ENCODE measurements around the gene SPNS3. TPM values are rescaled to one million over a fixed set of nuclear protein-coding genes. Genes with fewer than 3 reads are reported as not detected.

SPNS3 gene
- total and polyA plus RNA-seq, 10 donors, result 1.1 to 7.2 (median 3.9) TPM

DNA sequence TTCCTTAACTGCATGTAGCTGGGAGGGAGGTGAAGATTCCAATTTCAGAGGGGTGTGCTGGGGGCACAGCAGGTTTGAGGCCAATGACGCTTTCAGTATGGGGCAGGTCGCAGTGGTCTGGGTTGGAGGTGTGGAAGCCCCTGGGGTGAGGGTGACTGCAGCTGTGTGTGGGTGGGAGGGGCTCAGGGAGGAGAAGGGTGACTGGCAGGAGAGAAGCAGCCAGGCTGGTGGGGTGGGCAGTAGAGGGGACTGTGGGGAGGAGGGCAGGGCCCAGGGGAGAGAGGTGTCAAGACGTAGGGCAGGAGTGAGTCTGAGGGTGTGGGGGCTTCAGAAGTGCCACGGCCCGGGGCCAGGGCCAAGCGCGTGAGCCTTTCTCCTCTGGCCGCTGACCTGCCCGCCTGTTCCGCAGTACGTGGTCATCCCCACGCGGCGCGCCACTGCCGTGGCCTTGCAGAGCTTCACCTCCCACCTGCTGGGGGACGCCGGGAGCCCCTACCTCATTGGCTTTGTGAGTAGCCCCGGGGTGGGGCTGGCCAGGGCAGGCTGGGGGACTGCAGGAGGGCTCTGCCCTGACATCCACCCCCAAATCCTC is 102.0 kb downstream of the SPNS3 start:
- intact Hi-C loops (cut with DNase I; ENCODE audit: low total_unique reads), result no loop called here
- Histone ChIP-seq H3K27me3 (replicated peaks in 1 of 7) (peaks cover 0 to 7% (median 0%) of the 10 kb centered on the region in 7 donors), H3K27ac (peak overlapping the region in 7 of 8 donors; percentile 64 to 82 (median 80)), H3K36me3 (peaks cover 0 to 50% (median 31%) of the 10 kb centered on the region in 6 donors), H3K4me3 (no peak overlapping the region), H3K4me1 (peaks cover 14 to 100% (median 84%) of the 10 kb centered on the region in 6 donors), H3K9me3 (no peaks in the 10 kb centered on the region)
- DNase-seq, result no peak
- 86 to 92% (median 88%) methylated on average over 17 to 19 of the region's 19 CpGs for WGBS, 5 donors
- TF ChIP-seq POLR2AphosphoS5 (IDR thresholded peaks at IDR 0.05) (peak in 1 of 3 donors; percentile 3), POLR2A (IDR thresholded peaks at IDR 0.05) (no peak)
- TF ChIP-seq, protein P1, sequence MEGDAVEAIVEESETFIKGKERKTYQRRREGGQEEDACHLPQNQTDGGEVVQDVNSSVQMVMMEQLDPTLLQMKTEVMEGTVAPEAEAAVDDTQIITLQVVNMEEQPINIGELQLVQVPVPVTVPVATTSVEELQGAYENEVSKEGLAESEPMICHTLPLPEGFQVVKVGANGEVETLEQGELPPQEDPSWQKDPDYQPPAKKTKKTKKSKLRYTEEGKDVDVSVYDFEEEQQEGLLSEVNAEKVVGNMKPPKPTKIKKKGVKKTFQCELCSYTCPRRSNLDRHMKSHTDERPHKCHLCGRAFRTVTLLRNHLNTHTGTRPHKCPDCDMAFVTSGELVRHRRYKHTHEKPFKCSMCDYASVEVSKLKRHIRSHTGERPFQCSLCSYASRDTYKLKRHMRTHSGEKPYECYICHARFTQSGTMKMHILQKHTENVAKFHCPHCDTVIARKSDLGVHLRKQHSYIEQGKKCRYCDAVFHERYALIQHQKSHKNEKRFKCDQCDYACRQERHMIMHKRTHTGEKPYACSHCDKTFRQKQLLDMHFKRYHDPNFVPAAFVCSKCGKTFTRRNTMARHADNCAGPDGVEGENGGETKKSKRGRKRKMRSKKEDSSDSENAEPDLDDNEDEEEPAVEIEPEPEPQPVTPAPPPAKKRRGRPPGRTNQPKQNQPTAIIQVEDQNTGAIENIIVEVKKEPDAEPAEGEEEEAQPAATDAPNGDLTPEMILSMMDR (IDR thresholded peaks at IDR 0.05 in 8 of 11, conservative IDR thresholded peaks at IDR 0.05 in 3 of 11), result no peak

DNA sequence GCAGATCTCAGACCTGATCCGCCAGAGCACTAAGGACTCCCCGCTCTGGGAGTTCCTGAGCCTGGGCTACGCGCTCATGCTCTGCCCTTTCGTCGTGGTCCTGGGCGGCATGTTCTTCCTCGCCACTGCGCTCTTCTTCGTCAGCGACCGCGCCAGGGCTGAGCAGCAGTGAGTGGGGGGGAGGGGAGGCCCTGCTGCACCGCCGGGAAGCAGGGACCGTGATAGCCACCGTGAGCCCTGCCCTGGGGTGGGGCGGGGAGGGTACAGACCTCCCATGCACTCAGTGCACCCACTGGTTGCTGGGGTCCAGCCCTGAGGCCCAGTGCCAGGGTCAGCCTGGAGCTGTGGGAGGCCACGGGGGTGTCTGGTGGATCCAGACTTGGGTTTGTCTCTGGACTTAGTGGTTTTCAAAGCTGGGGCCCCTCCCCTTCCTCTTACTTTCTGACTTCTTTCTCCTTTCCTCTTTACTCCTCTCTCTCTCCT is 102.6 kb downstream of the SPNS3 start:
- WGBS, 5 donors, result 42 to 73% (median 63%) methylated on average over 6 to 19 of the region's 19 CpGs
- intact Hi-C loops (cut with DNase I; ENCODE audit: low total_unique reads), result no loop called here
- peak in 1 of 3 donors; percentile 58 for TF ChIP-seq POLR2AphosphoS5 (IDR thresholded peaks at IDR 0.05)
- TF ChIP-seq, protein P1 (IDR thresholded peaks at IDR 0.05 in 8 of 11, conservative IDR thresholded peaks at IDR 0.05 in 3 of 11), result no peak
- Histone ChIP-seq H3K27me3 (replicated peaks in 1 of 7) (peaks cover 0 to 7% (median 0%) of the 10 kb centered on the region in 7 donors), H3K9me3 (no peaks in the 10 kb centered on the region), H3K27ac (peak overlapping the region in 7 of 8 donors; percentile 64 to 82 (median 80)), H3K4me3 (no peak overlapping the region), H3K36me3 (peaks cover 0 to 56% (median 37%) of the 10 kb centered on the region in 6 donors), H3K4me1 (peaks cover 14 to 100% (median 85%) of the 10 kb centered on the region in 6 donors)
- no peak for DNase-seq

DNA sequence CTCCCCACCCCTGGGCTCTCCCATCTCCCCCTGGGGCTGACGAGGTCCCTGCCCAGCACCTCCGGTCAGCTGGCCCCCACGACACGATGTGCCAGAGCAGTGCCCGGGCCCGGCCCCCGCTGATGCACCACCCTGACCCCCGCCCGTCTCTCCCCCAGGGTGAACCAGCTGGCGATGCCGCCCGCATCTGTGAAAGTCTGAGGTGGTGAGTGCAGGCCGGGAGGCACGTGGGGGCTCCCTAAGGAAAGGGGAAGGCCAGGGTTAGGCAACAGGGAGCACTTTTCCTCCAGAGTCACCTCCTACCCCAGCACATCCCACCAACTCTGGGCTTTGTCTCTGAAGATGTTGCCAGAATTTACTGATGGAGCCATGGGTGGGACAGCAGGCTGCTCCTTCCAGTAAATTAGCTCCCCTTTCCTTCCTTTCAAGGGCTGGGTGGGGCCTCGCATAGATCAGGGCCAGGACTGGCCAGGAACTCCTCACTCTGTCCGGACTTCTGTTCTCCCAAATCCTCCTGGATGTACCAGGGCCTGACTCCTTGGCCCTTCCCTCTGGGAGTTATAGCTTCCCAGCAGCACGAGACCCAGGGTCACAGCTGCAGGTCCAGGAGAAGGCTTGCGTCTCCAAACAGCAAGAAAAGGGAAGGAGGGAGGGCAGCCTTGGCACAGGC is 103.1 kb downstream of the SPNS3 start:
- H3K36me3 ChIP-seq, result peaks cover 0 to 62% (median 42%) of the 10 kb centered on the region in 6 donors
- no peak for DNase-seq
- H3K9me3 ChIP-seq, result no peaks in the 10 kb centered on the region
- H3K4me1 ChIP-seq, result peaks cover 16 to 100% (median 85%) of the 10 kb centered on the region in 6 donors
- WGBS, 5 donors, result 33 to 51% (median 37%) methylated on average over 18 of the region's 18 CpGs
- intact Hi-C loops (cut with DNase I; ENCODE audit: low total_unique reads), result no loop called here
- no peak overlapping the region for H3K4me3 ChIP-seq
- peak overlapping the region in 7 of 8 donors; percentile 64 to 82 (median 80) for H3K27ac ChIP-seq
- peaks cover 0 to 7% (median 0%) of the 10 kb centered on the region in 7 donors for H3K27me3 ChIP-seq (replicated peaks in 1 of 7)
- TF ChIP-seq, protein P1 (IDR thresholded peaks at IDR 0.05 in 8 of 11, conservative IDR thresholded peaks at IDR 0.05 in 3 of 11), result no peak
- TF ChIP-seq POLR2A (IDR thresholded peaks at IDR 0.05), result no peak
- peak in 1 of 3 donors; percentile 66 for TF ChIP-seq POLR2AphosphoS5 (IDR thresholded peaks at IDR 0.05)

Other genes with a start within 250 kb of the SPNS3 start
- 10 to 100 TPM; 46.4 to 81.5 (median 55.9) TPM for gene ANKFY1, start 170.0 kb upstream of the SPNS3 start, total RNA-seq
- 10 to 100 TPM in 1 of 3 donors, 1 to 10 TPM in 2; 6.1 to 13.0 (median 7.4) TPM for gene ANKFY1, start 170.0 kb upstream of the SPNS3 start, polyA plus RNA-seq
- 10 to 100 TPM; 43.8 to 59.7 (median 56.1) TPM for gene UBE2G1, start 67.3 kb upstream of the SPNS3 start, total RNA-seq
- gene UBE2G1, start 67.3 kb upstream of the SPNS3 start, polyA plus RNA-seq, result 10 to 100 TPM; 10.7 to 15.2 (median 15.2) TPM
- 10 to 100 TPM; 19.6 to 53.5 (median 36.6) TPM for gene SPNS2, start 64.9 kb downstream of the SPNS3 start, total RNA-seq
- 10 to 100 TPM in 2 of 3 donors, 1 to 10 TPM in 1; 8.1 to 20.4 (median 13.2) TPM for gene SPNS2, start 64.9 kb downstream of the SPNS3 start, polyA plus RNA-seq
- 10 to 100 TPM; 37.1 to 71.2 (median 54.4) TPM for gene MYBBP1A, start 121.4 kb downstream of the SPNS3 start, total RNA-seq
- 10 to 100 TPM; 24.7 to 48.6 (median 35.5) TPM for gene MYBBP1A, start 121.4 kb downstream of the SPNS3 start, polyA plus RNA-seq
- gene GGT6, start 126.6 kb downstream of the SPNS3 start, total RNA-seq, result under 1 TPM in 1 of 7 donors, not detected in 6; 0.42 TPM
- gene GGT6, start 126.6 kb downstream of the SPNS3 start, polyA plus RNA-seq, result under 1 TPM in 1 of 3 donors, not detected in 2; 0.03 TPM
- 1 to 10 TPM in 2 of 7 donors, under 1 TPM in 5; 0.42 to 1.5 (median 0.97) TPM for gene SMTNL2, start 150.6 kb downstream of the SPNS3 start, total RNA-seq
- under 1 TPM; 0.22 to 0.67 (median 0.36) TPM for gene SMTNL2, start 150.6 kb downstream of the SPNS3 start, polyA plus RNA-seq
- gene ALOX15, start 207.7 kb downstream of the SPNS3 start, total RNA-seq, result 1 to 10 TPM in 2 of 7 donors, under 1 TPM in 4, not detected in 1; 0.46 to 2.6 (median 0.88) TPM
- under 1 TPM; 0.04 to 0.09 (median 0.06) TPM for gene ALOX15, start 207.7 kb downstream of the SPNS3 start, polyA plus RNA-seq

Measured in spleen (tissue), 11 donors.